Gastroesophageal sphincter (tissue), 4 donors: ENCODE data around the gene TMEM239. TPM values are rescaled to one million over a fixed set of nuclear protein-coding genes. Genes with fewer than 3 reads are reported as not detected.

Experiments
- ATAC-seq: fragments of 150-250 bp; one replicate; pipeline ENCODE4 v1.9.1; 2016; ENCODE audit warnings: mild to moderate bottlenecking, moderate library complexity
- H3K27ac ChIP-seq, 4 donors: fragments of 200-600 bp; sonication (generic) in 3 of 4; 1 replicate in 3 of 4; 2 replicates in 1 of 4; pipeline ENCODE4 v1.5.1; 2016 to 2019
- H3K27me3 ChIP-seq: fragments of 200-600 bp; sonication (generic); one replicate; pipeline ENCODE4 v1.5.1; 2019
- H3K36me3 ChIP-seq, 2 donors: fragments of 200-600 bp; sonication (generic); one replicate each; pipeline ENCODE4 v1.5.1; 2019; ENCODE audit warnings: control low read depth in 1 of 2
- H3K4me1 ChIP-seq, 3 donors: fragments of 200-600 bp; sonication (generic); 1 replicate in 2 of 3; 2 replicates in 1 of 3; pipeline ENCODE4 v1.5.1; 2016 to 2019; ENCODE audit warnings: control low read depth in 2 of 3
- H3K4me3 ChIP-seq, 2 donors: fragments of 200-600 bp; sonication (generic); one replicate each; pipeline ENCODE4 v1.5.1; 2019; ENCODE audit warnings: mild to moderate bottlenecking in 1 of 2, moderate library complexity in 1 of 2
- H3K9me3 ChIP-seq, 3 donors: fragments of 200-600 bp; sonication (generic); one replicate each; pipeline ENCODE4 v1.5.1; 2017 to 2019; ENCODE audit warnings: control low read depth in 2 of 3
- CTCF ChIP-seq, 4 experiments: fragments of 200-600 bp in 2 of 4; fragments of 450-650 bp in 2 of 4; sonication (generic) in 1 of 4; IDR thresholded peaks; one replicate each; pipeline ENCODE4 v1.5.1; 2017 to 2019; ENCODE audit warnings: antibody characterized with exemption in 4 of 4, mild to moderate bottlenecking in 2 of 4, moderate library complexity in 2 of 4
- EP300 ChIP-seq: sonication (generic); formaldehyde crosslinking; IDR thresholded peaks from one replicate; pipeline ENCODE4 v1.6.1; 2017; ENCODE audit warnings: antibody characterized with exemption, mild to moderate bottlenecking
- POLR2A ChIP-seq, 2 donors: fragments of 450-650 bp; IDR thresholded peaks; one replicate each; pipeline ENCODE4 v1.6.1; 2017; ENCODE audit warnings: antibody characterized with exemption in 2 of 2, mild to moderate bottlenecking in 2 of 2, moderate library complexity in 1 of 2
- POLR2AphosphoS5 ChIP-seq: sonication (generic); formaldehyde crosslinking; IDR thresholded peaks from one replicate; pipeline ENCODE4 v1.6.1; 2017; ENCODE audit warnings: antibody characterized with exemption
- WGBS, 2 donors: methylation state at CpG; one replicate each; pipeline ENCODE4 v1.1.5; 2018; ENCODE audit warnings: low coverage in 1 of 2; 5-methylcytosine and 5-hydroxymethylcytosine counted together
- total RNA-seq, 4 donors: library from RNA; depleted of rRNA; stranded (reverse); fragments of >200 nt; gene quantifications; one replicate each; pipeline ENCODE4 v1.1.0, GENCODE V29; 2016

TMEM239 gene
- total RNA-seq, 4 donors from 2014 or later = 0.15 TPM; not detected in 3

GRCh38 chr20:2773812-2774211 is 42.4 kb upstream of the TMEM239 start:
- ATAC-seq = no peak
- H3K4me1 ChIP-seq = no peaks in the 10 kb centered on the region
- peaks cover 0 to 24% (median 0%) of the 10 kb centered on the region in 3 donors for H3K9me3 ChIP-seq
- no peak overlapping the region for H3K27ac ChIP-seq
- no peaks in the 10 kb centered on the region for H3K36me3 ChIP-seq
- 78 to 93% methylated on average over 3 to 8 of the region's 9 CpGs for WGBS, 2 donors
- peaks cover 50% of the 10 kb centered on the region for H3K27me3 ChIP-seq
- TF ChIP-seq POLR2AphosphoS5 (no peak), POLR2A (IDR thresholded peaks at IDR 0.05) (no peak), EP300 (no peak), CTCF (IDR thresholded peaks at IDR 0.05) (no peak)
- no peak overlapping the region for H3K4me3 ChIP-seq

DNA sequence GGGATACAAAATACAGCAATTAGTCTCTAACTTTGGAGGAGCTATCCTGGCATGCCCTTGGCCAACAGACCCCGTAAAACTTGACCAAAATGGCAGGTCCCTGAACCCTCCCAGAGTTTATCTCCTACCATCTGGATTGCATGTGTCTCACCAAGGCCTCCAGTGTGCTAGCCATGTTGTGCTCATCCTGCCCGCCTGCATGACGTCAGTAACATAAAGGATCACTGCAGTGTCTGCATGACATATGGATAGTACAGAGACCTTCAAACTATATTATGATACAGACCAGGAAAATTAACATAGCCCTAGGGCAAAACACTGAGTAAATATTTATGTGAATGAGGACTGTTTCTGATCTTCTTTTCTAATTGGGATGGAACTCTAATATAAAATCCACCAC is 41.0 kb upstream of the TMEM239 start:
- H3K4me1 ChIP-seq = no peaks in the 10 kb centered on the region
- H3K36me3 ChIP-seq = no peaks in the 10 kb centered on the region
- TF ChIP-seq CTCF (IDR thresholded peaks at IDR 0.05) (no peak), POLR2A (IDR thresholded peaks at IDR 0.05) (no peak), POLR2AphosphoS5 (no peak), EP300 (no peak)
- peaks cover 37% of the 10 kb centered on the region for H3K27me3 ChIP-seq
- 65% methylated on average over 2 of the region's 3 CpGs; no CpG with 5 or more reads in 1 of the 2 donors for WGBS, 2 donors
- H3K27ac ChIP-seq = no peak overlapping the region
- H3K4me3 ChIP-seq = no peak overlapping the region
- H3K9me3 ChIP-seq = peaks cover 0 to 24% (median 0%) of the 10 kb centered on the region in 3 donors
- no peak for ATAC-seq

DNA sequence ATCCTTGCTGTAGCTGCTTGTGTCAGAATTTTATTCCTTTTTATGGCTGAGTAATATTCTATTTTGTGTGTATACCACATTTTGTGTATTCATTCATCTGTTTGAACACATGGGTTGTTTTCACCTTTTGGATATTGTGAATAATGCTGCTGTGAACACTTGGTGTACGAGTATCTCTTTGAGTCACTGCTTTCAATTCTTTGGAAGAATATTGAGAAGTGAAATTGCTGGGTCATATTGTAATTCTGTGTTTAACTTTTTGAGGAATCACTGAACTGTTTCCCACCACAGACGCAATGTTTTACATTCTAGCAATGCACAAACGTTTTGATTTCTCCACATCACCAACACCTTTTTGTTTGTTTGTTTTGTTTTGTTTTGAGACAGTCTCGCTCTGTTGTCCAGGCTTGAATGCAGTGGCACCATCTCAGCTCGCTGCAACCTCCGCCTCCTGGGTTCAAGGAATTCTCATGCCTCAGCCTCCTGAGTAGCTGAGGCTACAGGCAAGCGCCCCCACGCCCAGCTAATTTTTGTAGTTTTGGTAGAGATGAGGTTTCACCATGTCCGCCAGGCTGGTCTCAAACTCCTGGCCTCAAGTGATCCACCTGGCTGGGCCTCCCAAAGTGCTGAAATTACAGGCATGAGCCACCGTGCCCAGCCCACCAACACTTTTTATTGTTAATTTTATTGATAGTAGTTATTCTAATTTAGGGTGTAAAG is 37.4 kb upstream of the TMEM239 start:
- Histone ChIP-seq H3K27me3 (peaks cover 24% of the 10 kb centered on the region), H3K27ac (no peak overlapping the region), H3K4me3 (no peak overlapping the region), H3K9me3 (peaks cover 0 to 24% (median 0%) of the 10 kb centered on the region in 3 donors), H3K36me3 (no peaks in the 10 kb centered on the region), H3K4me1 (no peaks in the 10 kb centered on the region)
- TF ChIP-seq POLR2A (IDR thresholded peaks at IDR 0.05) = no peak
- TF ChIP-seq CTCF (IDR thresholded peaks at IDR 0.05) = no peak
- TF ChIP-seq POLR2AphosphoS5 = no peak
- TF ChIP-seq EP300 = no peak
- 73 to 77% methylated on average over 10 of the region's 10 CpGs for WGBS, 2 donors
- ATAC-seq = no peak

DNA sequence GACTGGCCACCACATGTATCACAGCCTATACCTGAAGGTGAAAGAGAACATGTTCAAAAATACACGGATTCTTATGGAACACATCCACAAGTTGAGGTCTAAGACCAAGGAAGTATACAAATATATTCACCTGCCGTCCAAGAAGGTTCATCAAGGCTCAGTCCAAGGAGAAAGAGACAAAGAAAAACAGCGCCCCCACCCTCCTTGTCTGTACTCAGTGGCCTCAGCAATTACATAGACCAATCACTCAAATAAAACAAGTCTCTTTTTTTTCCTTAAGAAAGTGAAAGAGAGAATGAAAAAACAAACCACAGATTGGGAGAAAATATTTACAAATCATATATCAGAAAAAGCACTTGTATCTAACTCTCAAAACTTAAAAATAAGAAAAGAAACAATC is 35.2 kb upstream of the TMEM239 start:
- TF ChIP-seq EP300 = no peak
- TF ChIP-seq CTCF (IDR thresholded peaks at IDR 0.05) = no peak
- no peak for TF ChIP-seq POLR2AphosphoS5
- TF ChIP-seq POLR2A (IDR thresholded peaks at IDR 0.05) = no peak
- H3K4me3 ChIP-seq = no peak overlapping the region
- H3K36me3 ChIP-seq = no peaks in the 10 kb centered on the region
- no peak overlapping the region for H3K27ac ChIP-seq
- peaks cover 0 to 13% (median 0%) of the 10 kb centered on the region in 3 donors for H3K9me3 ChIP-seq
- H3K27me3 ChIP-seq = peaks cover 10% of the 10 kb centered on the region
- H3K4me1 ChIP-seq = no peaks in the 10 kb centered on the region
- WGBS, 2 donors = 19 to 52% methylated on average over 2 to 3 of the region's 3 CpGs
- no peak for ATAC-seq
